ENCODE results near the gene CKM.

The CKM gene

GRCh38 chr19:45352914-45353796 lies 30.5 kb upstream of the CKM start:
- no peak overlapping the region for H3K27ac Mint-ChIP-seq
- H3K27me3 Mint-ChIP-seq (ENCODE audit: low read depth) = no peaks in the 10 kb centered on the region
- no peak overlapping the region for H3K4me3 Mint-ChIP-seq
- H3K9me3 Mint-ChIP-seq = no peaks in the 10 kb centered on the region
- H3K36me3 Mint-ChIP-seq (ENCODE audit: low read depth) = peaks cover 15% of the 10 kb centered on the region
- H3K4me1 Mint-ChIP-seq (ENCODE audit: low read depth) = peaks cover 3% of the 10 kb centered on the region

DNA sequence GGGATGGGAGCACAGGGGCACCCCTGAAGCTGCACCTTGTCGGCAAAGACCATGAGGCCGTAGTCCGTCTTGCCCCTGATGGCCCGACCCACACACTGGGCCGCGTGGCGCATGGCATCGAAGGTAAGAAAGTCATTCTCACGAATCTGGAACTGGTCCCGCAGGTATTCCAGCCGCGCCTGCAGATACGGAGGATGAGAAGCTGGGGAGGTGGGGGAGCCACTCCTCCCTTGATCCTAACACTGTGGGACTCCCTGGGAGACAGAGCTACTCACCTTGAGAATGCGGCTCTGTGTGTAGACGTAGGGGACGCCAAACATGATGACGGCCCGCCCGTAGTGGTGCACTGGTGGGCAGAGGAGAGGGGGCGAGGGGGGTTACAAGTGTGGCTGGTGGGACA lies 29.8 kb upstream of the CKM start:
- Mint-ChIP-seq H3K4me1 (ENCODE audit: low read depth) (peaks cover 3% of the 10 kb centered on the region), H3K4me3 (no peak overlapping the region), H3K36me3 (ENCODE audit: low read depth) (peaks cover 14% of the 10 kb centered on the region), H3K27ac (no peak overlapping the region), H3K9me3 (no peaks in the 10 kb centered on the region), H3K27me3 (ENCODE audit: low read depth) (no peaks in the 10 kb centered on the region)

GRCh38 chr19:45352062-45352461 lies 29.4 kb upstream of the CKM start:
- Mint-ChIP-seq H3K27ac (no peak overlapping the region), H3K36me3 (ENCODE audit: low read depth) (peaks cover 12% of the 10 kb centered on the region), H3K27me3 (ENCODE audit: low read depth) (no peaks in the 10 kb centered on the region), H3K4me1 (ENCODE audit: low read depth) (peaks cover 3% of the 10 kb centered on the region), H3K9me3 (no peaks in the 10 kb centered on the region), H3K4me3 (no peak overlapping the region)

- Mint-ChIP-seq H3K4me3 (no peak overlapping the region), H3K36me3 (ENCODE audit: low read depth) (peaks cover 9% of the 10 kb centered on the region), H3K4me1 (ENCODE audit: low read depth) (peaks cover 3% of the 10 kb centered on the region), H3K9me3 (no peaks in the 10 kb centered on the region), H3K27me3 (ENCODE audit: low read depth) (no peaks in the 10 kb centered on the region), H3K27ac (no peak overlapping the region)
Measured at GRCh38 chr19:45351401-45351952, 28.8 kb upstream of the CKM start.

- peaks cover 8% of the 10 kb centered on the region for H3K36me3 Mint-ChIP-seq (ENCODE audit: low read depth)
- no peak overlapping the region for H3K27ac Mint-ChIP-seq
- peaks cover 3% of the 10 kb centered on the region for H3K4me1 Mint-ChIP-seq (ENCODE audit: low read depth)
- H3K9me3 Mint-ChIP-seq = no peaks in the 10 kb centered on the region
- no peaks in the 10 kb centered on the region for H3K27me3 Mint-ChIP-seq (ENCODE audit: low read depth)
- H3K4me3 Mint-ChIP-seq = no peak overlapping the region
Measured at GRCh38 chr19:45350477-45351058, 27.9 kb upstream of the CKM start.

DNA sequence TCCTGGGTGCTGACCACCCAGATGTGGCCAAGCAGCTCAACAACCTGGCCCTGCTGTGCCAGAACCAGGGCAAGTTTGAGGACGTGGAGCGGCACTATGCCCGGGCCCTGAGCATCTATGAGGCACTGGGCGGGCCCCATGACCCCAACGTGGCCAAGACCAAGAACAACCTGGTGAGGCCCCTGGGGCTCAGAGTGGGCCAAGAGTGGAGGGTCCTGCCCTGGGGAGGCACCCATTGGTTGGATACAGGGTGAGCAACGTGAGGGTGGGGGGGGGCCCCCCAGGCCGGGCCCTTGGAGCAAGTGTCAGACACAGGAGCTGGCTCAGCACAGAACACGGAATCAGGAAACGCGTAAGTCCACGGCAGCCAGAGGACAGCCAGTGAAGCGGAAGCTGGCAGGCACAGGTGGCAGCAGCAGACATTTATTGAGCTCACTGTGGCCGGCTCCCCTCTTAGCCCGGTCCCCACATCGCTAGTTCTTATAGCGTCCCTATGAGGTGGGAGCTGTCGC lies 26.8 kb upstream of the CKM start:
- Mint-ChIP-seq H3K27ac (no peak overlapping the region), H3K9me3 (no peaks in the 10 kb centered on the region), H3K4me3 (no peak overlapping the region), H3K27me3 (ENCODE audit: low read depth) (no peaks in the 10 kb centered on the region), H3K4me1 (ENCODE audit: low read depth) (peaks cover 3% of the 10 kb centered on the region), H3K36me3 (ENCODE audit: low read depth) (peaks cover 4% of the 10 kb centered on the region)

DNA sequence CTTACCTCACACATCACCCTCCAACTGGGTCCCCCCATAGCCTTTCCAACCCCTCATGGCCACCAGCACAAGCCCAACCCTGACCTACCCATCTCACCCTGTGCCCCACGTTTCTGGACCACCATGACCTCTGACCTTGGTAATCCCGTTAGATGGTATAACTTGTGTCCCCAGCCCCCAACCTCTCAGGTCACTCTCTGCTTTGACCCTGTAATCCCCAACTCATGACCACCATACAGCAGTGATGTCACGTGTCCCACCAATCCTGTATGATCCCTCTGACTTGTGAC lies 26.4 kb upstream of the CKM start:
- Mint-ChIP-seq H3K36me3 (ENCODE audit: low read depth) (peaks cover 4% of the 10 kb centered on the region), H3K4me1 (ENCODE audit: low read depth) (peaks cover 3% of the 10 kb centered on the region), H3K4me3 (no peak overlapping the region), H3K27me3 (ENCODE audit: low read depth) (no peaks in the 10 kb centered on the region), H3K9me3 (no peaks in the 10 kb centered on the region), H3K27ac (no peak overlapping the region)

DNA sequence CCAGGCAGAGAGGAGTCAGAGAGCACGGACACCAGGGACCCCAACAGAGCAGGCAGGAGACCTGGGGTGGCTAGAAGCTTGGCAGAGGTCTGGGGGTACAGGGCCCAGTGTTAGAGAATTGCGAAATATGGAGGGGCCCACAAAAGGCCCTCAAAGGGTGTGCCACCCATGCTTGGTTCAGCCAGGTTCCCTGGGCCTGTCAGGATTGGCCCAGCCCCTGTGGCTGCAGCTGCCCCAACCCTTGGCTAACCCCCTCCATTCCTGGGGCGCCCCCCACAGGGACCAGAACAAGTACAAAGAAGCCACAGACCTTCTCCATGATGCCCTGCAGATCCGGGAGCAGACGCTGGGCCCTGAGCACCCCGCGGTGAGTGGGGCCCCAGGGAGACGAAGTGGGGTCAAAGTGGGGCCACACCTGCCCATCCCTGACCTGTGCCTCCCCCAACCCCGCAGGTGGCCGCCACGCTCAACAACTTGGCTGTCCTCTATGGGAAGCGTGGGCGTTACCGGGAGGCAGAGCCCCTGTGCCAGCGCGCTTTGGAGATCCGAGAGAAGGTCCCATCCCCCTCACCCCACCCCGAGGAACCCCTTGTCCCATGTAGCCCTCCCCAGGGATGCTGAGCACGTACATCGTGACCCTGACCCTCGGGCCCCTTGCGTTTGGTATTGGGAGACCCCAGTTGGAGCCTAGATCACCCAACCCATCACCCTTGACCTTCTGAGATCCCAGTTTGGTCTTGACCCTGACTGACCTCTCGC lies 25.9 kb upstream of the CKM start:
- Mint-ChIP-seq H3K4me1 (ENCODE audit: low read depth) (peaks cover 3% of the 10 kb centered on the region), H3K9me3 (no peaks in the 10 kb centered on the region), H3K27ac (no peak overlapping the region), H3K4me3 (no peak overlapping the region), H3K27me3 (ENCODE audit: low read depth) (no peaks in the 10 kb centered on the region), H3K36me3 (ENCODE audit: low read depth) (peaks cover 3% of the 10 kb centered on the region)

GRCh38 chr19:45347570-45348366 lies 25.1 kb upstream of the CKM start:
- no peak overlapping the region for H3K4me3 Mint-ChIP-seq
- H3K9me3 Mint-ChIP-seq = no peaks in the 10 kb centered on the region
- H3K27ac Mint-ChIP-seq = no peak overlapping the region
- H3K4me1 Mint-ChIP-seq (ENCODE audit: low read depth) = peaks cover 3% of the 10 kb centered on the region
- no peaks in the 10 kb centered on the region for H3K27me3 Mint-ChIP-seq (ENCODE audit: low read depth)
- no peaks in the 10 kb centered on the region for H3K36me3 Mint-ChIP-seq (ENCODE audit: low read depth)

- Mint-ChIP-seq H3K4me1 (ENCODE audit: low read depth) (peaks cover 3% of the 10 kb centered on the region), H3K27ac (no peak overlapping the region), H3K27me3 (ENCODE audit: low read depth) (no peaks in the 10 kb centered on the region), H3K9me3 (no peaks in the 10 kb centered on the region), H3K36me3 (ENCODE audit: low read depth) (no peaks in the 10 kb centered on the region), H3K4me3 (no peak overlapping the region)
Measured at GRCh38 chr19:45346449-45346848, 23.8 kb upstream of the CKM start.

DNA sequence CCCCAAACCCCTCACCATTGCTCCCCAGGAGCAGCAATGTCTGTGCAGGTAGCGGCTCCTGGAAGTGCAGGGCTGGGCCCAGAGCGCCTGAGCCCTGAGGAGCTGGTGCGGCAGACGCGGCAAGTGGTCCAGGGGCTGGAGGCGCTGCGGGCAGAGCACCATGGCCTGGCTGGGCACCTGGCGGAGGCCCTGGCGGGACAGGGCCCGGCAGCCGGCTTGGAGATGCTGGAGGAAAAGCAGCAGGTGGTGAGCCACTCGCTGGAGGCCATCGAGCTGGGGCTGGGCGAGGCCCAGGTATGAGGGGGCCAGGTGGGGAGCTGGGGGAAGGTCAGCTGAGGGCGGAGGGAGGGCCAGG lies 22.8 kb upstream of the CKM start:
- Mint-ChIP-seq H3K4me3 (no peak overlapping the region), H3K27ac (no peak overlapping the region), H3K27me3 (ENCODE audit: low read depth) (no peaks in the 10 kb centered on the region), H3K4me1 (ENCODE audit: low read depth) (no peaks in the 10 kb centered on the region), H3K9me3 (no peaks in the 10 kb centered on the region), H3K36me3 (ENCODE audit: low read depth) (no peaks in the 10 kb centered on the region)

GRCh38 chr19:45344621-45345505 lies 22.2 kb upstream of the CKM start:
- no peak overlapping the region for H3K27ac Mint-ChIP-seq
- H3K36me3 Mint-ChIP-seq (ENCODE audit: low read depth) = no peaks in the 10 kb centered on the region
- H3K4me3 Mint-ChIP-seq = no peak overlapping the region
- peaks cover 3% of the 10 kb centered on the region for H3K4me1 Mint-ChIP-seq (ENCODE audit: low read depth)
- H3K27me3 Mint-ChIP-seq (ENCODE audit: low read depth) = peaks cover 5% of the 10 kb centered on the region
- no peaks in the 10 kb centered on the region for H3K9me3 Mint-ChIP-seq

GRCh38 chr19:45342911-45343310 lies 20.2 kb upstream of the CKM start:
- peaks cover 5% of the 10 kb centered on the region for H3K4me1 Mint-ChIP-seq (ENCODE audit: low read depth)
- H3K27me3 Mint-ChIP-seq (ENCODE audit: low read depth) = peaks cover 5% of the 10 kb centered on the region
- H3K36me3 Mint-ChIP-seq (ENCODE audit: low read depth) = no peaks in the 10 kb centered on the region
- no peak overlapping the region for H3K27ac Mint-ChIP-seq
- no peak overlapping the region for H3K4me3 Mint-ChIP-seq
- H3K9me3 Mint-ChIP-seq = no peaks in the 10 kb centered on the region

Measured in T-helper 1 cell treated with Interleukin-12 subunit alpha and Interleukin-12 subunit beta and Interleukin-4 antibody, amounts not matched to agents 30 μg/mL and 1 μg/mL, for 36 hours (primary cell).